ENCODE data around the gene CREB3L4. TPM values are rescaled to one million over a fixed set of nuclear protein-coding genes. Genes with fewer than 3 reads are reported as not detected.

Gene CREB3L4
- polyA plus RNA-seq, 4 donors: 22.4 to 44.2 (median 35.9) TPM

Other genes starting within 250 kb of the CREB3L4 start
- gene INTS3, start 239.9 kb upstream of the CREB3L4 start, polyA plus RNA-seq (ENCODE audit: insufficient read length in 4 of 4): 100 to 1,000 TPM in 2 of 4 donors, 10 to 100 TPM in 2; 71.4 to 144 (median 105) TPM
- 10 to 100 TPM; 31.8 to 50.5 (median 41.7) TPM for gene SLC27A3, start 192.5 kb upstream of the CREB3L4 start, polyA plus RNA-seq (ENCODE audit: insufficient read length in 4 of 4)
- 10 to 100 TPM; 27.2 to 31.5 (median 28.9) TPM for gene GATAD2B, start 44.9 kb upstream of the CREB3L4 start, polyA plus RNA-seq (ENCODE audit: insufficient read length in 4 of 4)
- 10 to 100 TPM; 26.0 to 57.5 (median 34.1) TPM for gene DENND4B, start 21.2 kb upstream of the CREB3L4 start, polyA plus RNA-seq (ENCODE audit: insufficient read length in 4 of 4)
- gene CRTC2, start 9.3 kb upstream of the CREB3L4 start, polyA plus RNA-seq (ENCODE audit: insufficient read length in 4 of 4): 10 to 100 TPM; 33.9 to 58.7 (median 43.8) TPM
- 10 to 100 TPM; 70.6 to 84.1 (median 82.7) TPM for gene SLC39A1, start 4.4 kb upstream of the CREB3L4 start, polyA plus RNA-seq (ENCODE audit: insufficient read length in 4 of 4)
- 100 to 1,000 TPM; 104 to 111 (median 108) TPM for gene JTB, start 9.8 kb downstream of the CREB3L4 start, polyA plus RNA-seq (ENCODE audit: insufficient read length in 4 of 4)
- 100 to 1,000 TPM; 117 to 170 (median 163) TPM for gene RAB13, start 18.4 kb downstream of the CREB3L4 start, polyA plus RNA-seq (ENCODE audit: insufficient read length in 4 of 4)
- 1,000 to 10,000 TPM; 2,736 to 3,137 (median 2,908) TPM for gene RPS27, start 22.9 kb downstream of the CREB3L4 start, polyA plus RNA-seq (ENCODE audit: insufficient read length in 4 of 4)
- under 1 TPM; 0.06 to 0.14 (median 0.09) TPM for gene NUP210L, start 187.2 kb downstream of the CREB3L4 start, polyA plus RNA-seq (ENCODE audit: insufficient read length in 4 of 4)
- gene TPM3, start 224.2 kb downstream of the CREB3L4 start, polyA plus RNA-seq (ENCODE audit: insufficient read length in 4 of 4): 100 to 1,000 TPM; 220 to 309 (median 273) TPM
- under 1 TPM in 1 of 4 donors, not detected in 3; 0.44 TPM for gene CFAP141, start 238.4 kb downstream of the CREB3L4 start, polyA plus RNA-seq (ENCODE audit: insufficient read length in 4 of 4)

Measured in left renal pelvis (tissue), 4 donors.